Right atrium auricular region (tissue), 2 donors: ENCODE measurements around the gene EPC2. TPM values are rescaled to one million over a fixed set of nuclear protein-coding genes. Genes with fewer than 3 reads are reported as not detected.

Source experiments
- DNase-seq: peaks from one replicate; pipeline ENCODE4 v3.0.0-alpha.2; 2019; ENCODE audit warnings: low spot score
- H3K27ac ChIP-seq, 2 donors: fragments of 200-600 bp; sonication (generic); 1 replicate in 1 of 2; 2 replicates in 1 of 2; pipeline ENCODE4 v1.5.1; 2016 to 2019
- H3K27me3 ChIP-seq, 2 donors: fragments of 200-600 bp; sonication (generic); one replicate each; pipeline versions ENCODE4 v1.5.1 to v1.6.0; 2017 to 2019
- H3K36me3 ChIP-seq: fragments of 200-600 bp; sonication (generic); one replicate; pipeline ENCODE4 v1.5.1; 2016
- H3K4me1 ChIP-seq, 2 donors: fragments of 200-600 bp; sonication (generic); one replicate each; pipeline versions ENCODE4 v1.5.1 to v1.6.0; 2017 to 2019
- H3K4me3 ChIP-seq, 2 donors: fragments of 200-600 bp; sonication (generic); 1 replicate in 1 of 2; 2 replicates in 1 of 2; pipeline ENCODE4 v1.5.1; 2017 to 2019; ENCODE audit warnings: mild to moderate bottlenecking in 1 of 2, moderate library complexity in 1 of 2
- H3K9me3 ChIP-seq, 2 donors: fragments of 200-600 bp; sonication (generic); one replicate each; pipeline ENCODE4 v1.5.1; 2019
- total RNA-seq, 2 donors: library from RNA; depleted of rRNA; stranded (reverse); fragments of >200 nt; gene quantifications; one replicate each; pipeline ENCODE4 v1.1.0, GENCODE V29; 2016
- TF ChIP-seq, protein P1 (sequence below), 2 donors: fragments of 200-600 bp; sonication (generic); IDR thresholded peaks; one replicate each; pipeline ENCODE4 v1.5.1; 2019; ENCODE audit warnings: antibody characterized with exemption in 2 of 2

The EPC2 gene
- total RNA-seq, 2 donors from 2014 or later, result 17.8 to 18.3 TPM

DNA sequence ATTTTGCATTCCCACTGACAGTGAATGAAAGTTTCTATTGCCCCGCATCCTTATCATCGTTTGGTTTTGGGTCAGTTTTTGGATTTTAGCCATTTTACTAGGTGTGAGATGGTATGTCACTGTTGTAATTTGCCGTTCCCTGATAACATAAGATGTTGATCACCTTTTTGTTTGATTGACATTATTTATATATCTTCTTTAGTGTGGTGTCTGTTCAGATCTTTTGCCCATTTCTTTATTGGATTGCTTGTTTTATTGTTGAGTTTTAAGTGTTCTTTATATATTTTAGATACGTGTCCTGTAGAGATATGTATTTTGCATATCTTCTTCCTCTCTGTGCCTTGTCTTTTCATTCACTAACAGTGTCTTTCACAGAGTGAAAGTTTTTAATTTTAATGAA is 55.3 kb downstream of the EPC2 start:
- no peaks in the 10 kb centered on the region for H3K36me3 ChIP-seq
- no peaks in the 10 kb centered on the region for H3K4me1 ChIP-seq
- H3K27ac ChIP-seq, result no peak overlapping the region
- TF ChIP-seq, protein P1, sequence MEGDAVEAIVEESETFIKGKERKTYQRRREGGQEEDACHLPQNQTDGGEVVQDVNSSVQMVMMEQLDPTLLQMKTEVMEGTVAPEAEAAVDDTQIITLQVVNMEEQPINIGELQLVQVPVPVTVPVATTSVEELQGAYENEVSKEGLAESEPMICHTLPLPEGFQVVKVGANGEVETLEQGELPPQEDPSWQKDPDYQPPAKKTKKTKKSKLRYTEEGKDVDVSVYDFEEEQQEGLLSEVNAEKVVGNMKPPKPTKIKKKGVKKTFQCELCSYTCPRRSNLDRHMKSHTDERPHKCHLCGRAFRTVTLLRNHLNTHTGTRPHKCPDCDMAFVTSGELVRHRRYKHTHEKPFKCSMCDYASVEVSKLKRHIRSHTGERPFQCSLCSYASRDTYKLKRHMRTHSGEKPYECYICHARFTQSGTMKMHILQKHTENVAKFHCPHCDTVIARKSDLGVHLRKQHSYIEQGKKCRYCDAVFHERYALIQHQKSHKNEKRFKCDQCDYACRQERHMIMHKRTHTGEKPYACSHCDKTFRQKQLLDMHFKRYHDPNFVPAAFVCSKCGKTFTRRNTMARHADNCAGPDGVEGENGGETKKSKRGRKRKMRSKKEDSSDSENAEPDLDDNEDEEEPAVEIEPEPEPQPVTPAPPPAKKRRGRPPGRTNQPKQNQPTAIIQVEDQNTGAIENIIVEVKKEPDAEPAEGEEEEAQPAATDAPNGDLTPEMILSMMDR (IDR thresholded peaks at IDR 0.05), result no peak
- DNase-seq, result no peak
- H3K27me3 ChIP-seq, result no peaks in the 10 kb centered on the region
- peaks cover 0 to 22% of the 10 kb centered on the region in 2 donors for H3K9me3 ChIP-seq
- H3K4me3 ChIP-seq, result no peak overlapping the region

DNA sequence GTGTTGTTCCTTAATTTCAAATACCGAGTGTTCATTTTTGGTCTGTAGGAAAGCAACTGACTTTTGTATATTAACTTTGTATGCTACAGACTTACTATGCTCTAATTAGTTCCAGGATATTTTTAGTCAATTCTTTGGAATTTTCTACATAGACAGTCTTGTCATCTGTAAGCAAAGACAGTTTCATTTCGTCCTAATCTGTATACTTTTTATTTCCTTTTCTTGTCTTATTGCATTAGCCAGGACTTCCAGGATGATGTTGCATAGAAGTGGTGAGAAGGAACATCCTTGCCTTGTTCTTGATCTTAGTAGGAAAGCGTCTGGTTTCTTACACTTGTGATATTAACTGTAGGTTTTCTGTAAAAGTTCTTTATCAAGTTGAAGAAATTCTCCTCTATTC is 56.5 kb downstream of the EPC2 start:
- no peak for DNase-seq
- H3K27me3 ChIP-seq, result no peaks in the 10 kb centered on the region
- H3K4me1 ChIP-seq, result no peaks in the 10 kb centered on the region
- peaks cover 0 to 22% of the 10 kb centered on the region in 2 donors for H3K9me3 ChIP-seq
- TF ChIP-seq, protein P1 (IDR thresholded peaks at IDR 0.05), result no peak
- H3K36me3 ChIP-seq, result no peaks in the 10 kb centered on the region
- no peak overlapping the region for H3K27ac ChIP-seq
- no peak overlapping the region for H3K4me3 ChIP-seq

DNA sequence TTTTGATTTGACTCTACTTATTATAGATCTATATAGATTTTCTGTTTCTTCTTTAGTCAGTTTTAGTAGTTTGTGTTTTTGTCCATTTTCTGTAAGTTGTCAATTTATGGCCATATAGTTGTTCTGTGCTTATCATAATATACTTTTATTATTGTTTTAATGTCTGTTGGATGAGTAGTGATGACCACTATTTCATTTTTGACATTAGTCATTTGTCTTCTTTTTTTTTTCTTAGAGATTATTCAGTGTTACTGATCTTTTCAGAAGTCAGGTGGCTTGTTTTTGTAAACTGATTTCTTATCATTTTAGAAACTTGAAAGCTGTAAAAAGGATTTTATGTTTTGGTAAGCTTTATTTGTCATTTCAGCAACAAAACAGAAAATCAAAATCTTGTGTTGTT is 57.3 kb downstream of the EPC2 start:
- no peak for DNase-seq
- Histone ChIP-seq H3K9me3 (peaks cover 0 to 22% of the 10 kb centered on the region in 2 donors), H3K4me3 (no peak overlapping the region), H3K27me3 (no peaks in the 10 kb centered on the region), H3K27ac (no peak overlapping the region), H3K36me3 (no peaks in the 10 kb centered on the region), H3K4me1 (no peaks in the 10 kb centered on the region)
- TF ChIP-seq, protein P1 (IDR thresholded peaks at IDR 0.05), result no peak

DNA sequence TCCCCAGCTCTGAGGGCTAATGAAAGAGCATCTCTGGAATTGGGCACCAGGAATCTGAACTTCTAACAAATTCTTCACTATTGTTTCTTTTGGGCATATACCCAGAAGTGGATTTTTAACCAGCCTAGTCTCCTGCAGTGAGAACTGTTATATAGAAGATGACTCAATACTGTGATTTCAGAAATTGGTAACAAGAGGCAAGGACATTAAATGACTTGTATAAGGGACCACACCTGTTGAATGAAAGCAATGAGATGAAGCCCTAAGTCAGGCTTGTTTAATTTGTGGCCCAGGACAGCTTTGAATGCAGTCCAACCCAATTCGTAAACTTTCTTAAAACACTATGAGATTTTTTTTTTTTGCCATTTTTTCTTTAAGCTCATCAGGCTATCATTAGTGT is 57.9 kb downstream of the EPC2 start:
- Histone ChIP-seq H3K4me3 (no peak overlapping the region), H3K9me3 (peaks cover 0 to 22% of the 10 kb centered on the region in 2 donors), H3K4me1 (no peaks in the 10 kb centered on the region), H3K36me3 (no peaks in the 10 kb centered on the region), H3K27me3 (no peaks in the 10 kb centered on the region), H3K27ac (no peak overlapping the region)
- TF ChIP-seq, protein P1 (IDR thresholded peaks at IDR 0.05), result no peak
- no peak for DNase-seq

DNA sequence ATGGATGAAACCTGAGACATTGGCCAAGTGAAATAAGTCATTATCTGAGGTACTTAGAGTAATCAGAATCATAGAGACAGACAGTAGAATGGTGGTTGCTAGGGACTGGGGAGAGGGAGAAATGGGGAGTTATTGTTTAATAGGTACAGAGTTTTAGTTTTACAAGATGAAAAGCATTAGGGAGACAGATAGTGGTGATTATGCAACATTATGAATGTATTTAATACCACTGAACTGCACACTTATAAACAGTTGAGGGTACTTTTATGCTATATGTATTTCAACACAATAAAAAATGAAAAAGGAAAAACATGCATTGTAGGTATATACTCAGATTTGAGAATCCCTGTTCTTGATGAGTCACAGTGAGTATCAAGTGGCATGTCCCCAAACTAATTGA is 59.7 kb downstream of the EPC2 start:
- Histone ChIP-seq H3K4me1 (no peaks in the 10 kb centered on the region), H3K27me3 (no peaks in the 10 kb centered on the region), H3K4me3 (no peak overlapping the region), H3K9me3 (peaks cover 0 to 22% of the 10 kb centered on the region in 2 donors), H3K36me3 (no peaks in the 10 kb centered on the region), H3K27ac (no peak overlapping the region)
- TF ChIP-seq, protein P1 (IDR thresholded peaks at IDR 0.05), result no peak
- no peak for DNase-seq

DNA sequence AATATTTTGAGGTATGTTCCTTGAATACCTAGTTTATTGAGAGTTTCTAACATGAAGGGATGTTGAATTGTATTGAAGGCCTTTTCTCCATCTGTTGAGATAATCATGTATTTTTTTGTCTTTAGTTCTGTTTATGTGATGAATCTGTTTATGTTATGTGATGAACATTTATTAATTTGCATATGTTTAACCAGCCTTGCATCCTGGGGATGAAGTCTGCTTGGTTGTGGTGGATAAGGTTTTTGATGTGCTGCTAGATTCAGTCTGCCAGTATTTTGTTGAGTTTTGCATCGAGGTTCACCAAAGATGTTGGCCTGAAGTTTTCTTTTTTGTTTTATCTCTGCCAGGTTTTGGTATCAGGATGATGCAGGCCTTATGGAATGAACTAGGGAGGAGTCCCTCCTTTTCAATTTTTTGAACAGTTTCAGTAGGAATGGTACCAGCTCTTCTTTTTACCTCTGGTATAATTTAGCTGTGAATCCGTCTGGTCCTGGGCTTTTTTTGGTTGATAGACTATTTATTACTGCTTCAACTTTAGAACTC is 71.9 kb downstream of the EPC2 start:
- TF ChIP-seq, protein P1 (IDR thresholded peaks at IDR 0.05), result no peak
- DNase-seq, result no peak
- no peaks in the 10 kb centered on the region for H3K9me3 ChIP-seq
- no peak overlapping the region for H3K27ac ChIP-seq
- H3K4me3 ChIP-seq, result no peak overlapping the region
- H3K4me1 ChIP-seq, result peaks cover 0 to 20% of the 10 kb centered on the region in 2 donors
- no peaks in the 10 kb centered on the region for H3K36me3 ChIP-seq
- H3K27me3 ChIP-seq, result no peaks in the 10 kb centered on the region
